Osteoblast (primary cell): ENCODE measurements around the gene KLHL3. TPM values are rescaled to one million over a fixed set of nuclear protein-coding genes. Genes with fewer than 3 reads are reported as not detected.

Experiments used
- DNase-seq: peaks from one replicate; pipeline ENCODE4 v3.0.0; 2011; ENCODE audit warnings: low spot score, mixed read lengths; ENCODE audit not compliant: insufficient read length; ENCODE audit errors: missing footprints
- H2AFZ ChIP-seq: 2 replicates; pipeline ENCODE4 v1.6.0; 2011; ENCODE audit warnings: mild to moderate bottlenecking, low read length
- H3K27ac ChIP-seq: 2 replicates; pipeline ENCODE4 v1.5.1; 2011; ENCODE audit warnings: mild to moderate bottlenecking, low read depth, low read length, moderate library complexity
- H3K27me3 ChIP-seq: 2 replicates; pipeline ENCODE4 v1.6.0; 2012; ENCODE audit warnings: mild to moderate bottlenecking, control low read depth, inconsistent platforms, low read length, moderate library complexity; ENCODE audit not compliant: insufficient read depth
- H3K36me3 ChIP-seq: 2 replicates; pipeline ENCODE4 v1.5.1; 2011; ENCODE audit warnings: mild to moderate bottlenecking, low read length, control low read depth, moderate library complexity; ENCODE audit not compliant: insufficient read depth
- H3K4me1 ChIP-seq: 2 replicates; pipeline ENCODE4 v1.5.1; 2011; ENCODE audit warnings: mild to moderate bottlenecking, low read length, control low read depth, moderate library complexity; ENCODE audit not compliant: insufficient read depth
- H3K4me2 ChIP-seq: 2 replicates; pipeline ENCODE4 v1.6.0; 2011; ENCODE audit warnings: mild to moderate bottlenecking, low read length; ENCODE audit not compliant: insufficient read depth
- H3K4me3 ChIP-seq: fragments of 200-600 bp; sonication (generic); 3 replicates; pipeline ENCODE4 v1.5.1; 2012; ENCODE audit warnings: mild to moderate bottlenecking, low read length, inconsistent platforms; ENCODE audit not compliant: insufficient read depth
- H3K79me2 ChIP-seq: 2 replicates; pipeline ENCODE4 v1.6.0; 2012; ENCODE audit warnings: mild to moderate bottlenecking, low read length, control low read depth, inconsistent platforms; ENCODE audit not compliant: insufficient read depth
- H3K9me3 ChIP-seq: 2 replicates; pipeline ENCODE4 v1.5.1; 2011; ENCODE audit warnings: low read depth, low read length, control low read depth
- H4K20me1 ChIP-seq: 2 replicates; pipeline ENCODE4 v1.6.0; 2012; ENCODE audit warnings: mild to moderate bottlenecking, low read length, control low read depth; ENCODE audit not compliant: insufficient read depth
- CTCF ChIP-seq: IDR thresholded peaks from 2 replicates; pipeline ENCODE4 v1.5.1; 2011; ENCODE audit warnings: mild to moderate bottlenecking, low read depth, low read length, moderate library complexity; ENCODE audit errors: extremely low read depth
- total RNA-seq: library from RNA; depleted of rRNA; stranded (reverse); fragments of >200 nt; gene quantifications from 2 replicates; pipeline ENCODE4 v1.2.3, GENCODE V29; 2012

The KLHL3 gene
- total RNA-seq, 1 donor, result 6.2 TPM

DNA sequence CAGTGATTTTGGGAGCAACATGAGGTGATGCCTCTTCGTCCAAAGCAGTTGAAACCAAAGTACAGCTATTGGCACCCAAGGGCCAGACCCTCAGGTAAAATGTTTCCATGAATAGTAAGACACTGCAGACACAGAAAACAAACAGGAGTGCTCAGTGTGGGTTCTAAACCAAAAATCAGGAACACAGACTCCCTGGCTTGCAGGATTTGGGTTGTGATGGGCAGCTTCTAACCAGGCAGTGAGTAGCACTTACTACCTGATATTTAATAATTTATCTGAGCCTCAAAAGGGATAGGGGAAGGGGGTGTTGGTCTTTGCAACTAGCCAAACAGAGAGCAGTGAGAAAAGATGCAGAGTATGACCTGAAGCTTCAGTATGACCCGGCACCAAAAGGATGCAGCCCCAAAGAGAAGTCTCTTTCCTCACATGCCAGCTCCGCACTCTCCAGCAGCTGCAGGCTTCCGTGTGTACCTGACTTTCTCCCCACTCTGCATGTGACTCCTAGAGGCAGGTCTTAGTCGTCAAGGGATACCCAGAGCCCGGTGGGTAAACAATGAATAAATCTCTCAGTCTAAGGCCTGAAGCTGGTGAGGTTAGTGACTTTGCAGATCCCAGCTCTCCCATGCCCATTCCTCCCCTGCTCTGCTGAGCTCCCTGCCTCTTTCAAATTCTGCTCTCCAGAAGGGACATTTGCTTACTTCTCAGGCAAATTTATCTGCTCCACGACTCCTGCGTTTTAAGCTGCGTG lies 131.4 kb downstream of the KLHL3 start:
- H2AFZ ChIP-seq, result no peak overlapping the region
- H3K36me3 ChIP-seq, result no peaks in the 10 kb centered on the region
- no peak for DNase-seq
- H4K20me1 ChIP-seq, result no peaks in the 10 kb centered on the region
- no peak overlapping the region for H3K27ac ChIP-seq
- no peak overlapping the region for H3K4me2 ChIP-seq
- peaks cover 5% of the 10 kb centered on the region for H3K4me1 ChIP-seq
- H3K4me3 ChIP-seq, result no peak overlapping the region
- peaks cover 19% of the 10 kb centered on the region for H3K27me3 ChIP-seq
- H3K79me2 ChIP-seq, result no peaks in the 10 kb centered on the region
- no peak for TF ChIP-seq CTCF
- H3K9me3 ChIP-seq, result no peaks in the 10 kb centered on the region

DNA sequence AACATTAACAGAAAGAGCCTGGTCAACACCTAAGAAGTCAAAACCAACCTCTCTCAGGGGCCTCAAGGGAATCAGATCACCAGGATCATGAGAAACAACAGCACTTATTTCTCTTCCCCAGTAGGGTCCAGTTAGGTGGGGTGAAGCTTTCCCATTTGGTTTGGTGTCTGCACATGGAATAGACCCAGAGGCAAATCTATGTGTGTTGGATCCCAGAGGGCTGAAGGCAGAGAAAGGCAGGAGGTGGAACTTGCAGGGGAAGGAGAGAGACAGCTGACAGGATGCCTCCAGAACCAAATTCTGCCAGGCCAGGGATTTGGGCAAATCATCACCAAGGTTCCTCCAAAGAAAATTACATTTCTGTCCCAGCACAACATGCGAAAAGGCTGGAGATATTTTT lies 132.0 kb downstream of the KLHL3 start:
- Histone ChIP-seq H3K4me2 (no peak overlapping the region), H4K20me1 (no peaks in the 10 kb centered on the region), H3K36me3 (no peaks in the 10 kb centered on the region), H3K27me3 (peaks cover 25% of the 10 kb centered on the region), H3K4me1 (no peaks in the 10 kb centered on the region), H3K79me2 (no peaks in the 10 kb centered on the region), H2AFZ (no peak overlapping the region), H3K9me3 (no peaks in the 10 kb centered on the region), H3K4me3 (no peak overlapping the region), H3K27ac (no peak overlapping the region)
- no peak for TF ChIP-seq CTCF
- DNase-seq, result no peak

GRCh38 chr5:137603356-137603755 lies 132.5 kb downstream of the KLHL3 start:
- no peak for TF ChIP-seq CTCF
- H3K27me3 ChIP-seq, result peaks cover 31% of the 10 kb centered on the region
- H3K9me3 ChIP-seq, result no peaks in the 10 kb centered on the region
- no peak overlapping the region for H3K4me2 ChIP-seq
- H2AFZ ChIP-seq, result no peak overlapping the region
- no peaks in the 10 kb centered on the region for H3K4me1 ChIP-seq
- no peak for DNase-seq
- no peaks in the 10 kb centered on the region for H3K36me3 ChIP-seq
- H4K20me1 ChIP-seq, result no peaks in the 10 kb centered on the region
- no peak overlapping the region for H3K27ac ChIP-seq
- H3K79me2 ChIP-seq, result no peaks in the 10 kb centered on the region
- no peak overlapping the region for H3K4me3 ChIP-seq

- Histone ChIP-seq H3K79me2 (no peaks in the 10 kb centered on the region), H3K27ac (no peak overlapping the region), H3K4me3 (no peak overlapping the region), H3K36me3 (no peaks in the 10 kb centered on the region), H3K27me3 (peaks cover 34% of the 10 kb centered on the region), H4K20me1 (no peaks in the 10 kb centered on the region), H3K4me1 (no peaks in the 10 kb centered on the region), H3K9me3 (no peaks in the 10 kb centered on the region), H3K4me2 (no peak overlapping the region), H2AFZ (no peak overlapping the region)
- no peak for TF ChIP-seq CTCF
- DNase-seq, result no peak
These were observed 133.1 kb downstream of the KLHL3 start for GRCh38 chr5:137602721-137603273.
